ENCODE data around the gene TXNDC12. TPM values are rescaled to one million over a fixed set of nuclear protein-coding genes. Genes with fewer than 3 reads are reported as not detected.

The TXNDC12 gene
- total and polyA plus RNA-seq, 9 of the 15 experiments (the other 6 are each of a cell fraction or from before 2014, with no cell fraction given), result 17.0 to 60.8 (median 37.8) TPM

- ChIA-PET CTCF (ENCODE audit: low intra/inter-chr PET ratio) (no interaction called here), POLR2A (no interaction called here)
- in situ Hi-C loops (cut with MboI), result no loop called here
- Histone ChIP-seq H3K9me1 (ENCODE audit: control insufficient read depth, insufficient read depth, low read length) (no peaks in the 10 kb centered on the region), H3K36me3 (ENCODE audit: control insufficient read depth, insufficient read depth, low read length) (no peaks in the 10 kb centered on the region), H4K20me1 (replicated peaks; ENCODE audit: control insufficient read depth, insufficient read depth, low read length) (no peaks in the 10 kb centered on the region), H3K79me2 (ENCODE audit: control insufficient read depth, insufficient read depth, low read length) (no peaks in the 10 kb centered on the region), H3K27ac (ENCODE audit: extremely low read depth, low read depth, low read length) (no peak overlapping the region), H3K4me2 (ENCODE audit: insufficient read depth, low read length) (no peak overlapping the region), H2AFZ (ENCODE audit: low read depth, low read length) (no peak overlapping the region), H3K27me3 (ENCODE audit: control insufficient read depth in 2 of 2, insufficient read depth in 2 of 2, low read length in 2 of 2) (no peaks in the 10 kb centered on the region), H3K4me1 (replicated peaks in 1 of 2; ENCODE audit: control insufficient read depth in 2 of 2, insufficient read depth in 2 of 2, low read length in 2 of 2) (peaks cover 0 to 8% of the 10 kb centered on the region in 2 experiments; a peak in 4 of 5 replicates), H3K9me3 (replicated peaks; ENCODE audit: control insufficient read depth, insufficient read depth, low read depth, low read length) (no peaks in the 10 kb centered on the region), H3K4me3 (no peak overlapping the region), H3K9ac (ENCODE audit: insufficient read depth in 1 of 2, low read depth in 2 of 2, low read length in 2 of 2) (no peak overlapping the region)
- intact Hi-C loops (cut with micrococcal nuclease), result no loop called here
- BruUV-seq (replicated peaks), result no TSS peak
- TF ChIP-seq ZNF174 (CRISPR knock-in tag; IDR thresholded peaks at IDR 0.05) (no peak), RFX1 (IDR thresholded peaks at IDR 0.05) (peak; percentile 54; the same call in 1 of the 2 replicates)
- DNase-seq (ENCODE audit: extremely low read depth in 1 of 4, low spot score in 3 of 4) (no peak), FAIRE-seq (no peak), ATAC-seq (no peak)
- 77% methylated on average over 1 of the region's 1 CpG for WGBS (ENCODE audit: insufficient coverage, low coverage, missing lambda C conversion rate)
Observed at GRCh38 chr1:51981555-51981954, 73.4 kb downstream of the TXNDC12 start.

DNA sequence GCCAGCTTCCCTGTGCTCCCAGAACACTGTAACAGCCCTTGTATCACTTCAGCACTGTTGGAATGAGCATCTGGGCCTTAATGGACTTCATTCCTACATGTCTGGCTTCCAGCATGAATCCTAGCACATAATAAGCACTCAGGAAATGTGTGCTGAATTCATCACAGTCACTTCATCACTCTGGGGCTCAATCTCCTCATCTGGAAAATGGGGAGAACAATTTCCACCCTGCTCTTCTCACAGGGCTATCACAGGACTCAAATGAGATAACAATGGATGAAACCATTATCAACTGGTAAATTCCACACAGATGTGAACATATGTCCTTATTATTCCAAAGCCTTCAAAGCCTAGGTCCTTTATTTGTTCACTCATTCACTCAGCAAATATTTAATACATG lies 76.9 kb downstream of the TXNDC12 start:
- no peaks in the 10 kb centered on the region for H3K9me1 ChIP-seq (ENCODE audit: control insufficient read depth, insufficient read depth, low read length)
- CTCF ChIA-PET (ENCODE audit: low intra/inter-chr PET ratio), result no interaction called here
- no peak for ATAC-seq
- POLR2A ChIA-PET, result interaction anchor here (0.5 to 1.2 kb wide), 4 partner anchors 9 to 99 kb away, joined by 3 to 6 read pairs (median 3); no protein-coding TSS in a partner anchor
- no peak overlapping the region for H2AFZ ChIP-seq (ENCODE audit: low read depth, low read length)
- H3K27ac ChIP-seq (ENCODE audit: extremely low read depth, low read depth, low read length), result no peak overlapping the region
- BruUV-seq (replicated peaks), result no TSS peak
- H3K36me3 ChIP-seq (ENCODE audit: control insufficient read depth, insufficient read depth, low read length), result no peaks in the 10 kb centered on the region
- in situ Hi-C loops (cut with MboI), result no loop called here
- H3K27me3 ChIP-seq (ENCODE audit: control insufficient read depth in 2 of 2, insufficient read depth in 2 of 2, low read length in 2 of 2), result no peaks in the 10 kb centered on the region
- no peaks in the 10 kb centered on the region for H3K79me2 ChIP-seq (ENCODE audit: control insufficient read depth, insufficient read depth, low read length)
- no peaks in the 10 kb centered on the region for H4K20me1 ChIP-seq (replicated peaks; ENCODE audit: control insufficient read depth, insufficient read depth, low read length)
- no peak for DNase-seq (ENCODE audit: extremely low read depth in 1 of 4, low spot score in 3 of 4)
- TF ChIP-seq BCOR (IDR thresholded peaks at IDR 0.05), result peak; percentile 81
- 0 out of 2 replicates have a peak, but pooled peaks have one; percentile 35 for TF ChIP-seq ZNF24 (IDR thresholded peaks at IDR 0.05)
- peak; percentile 59 for TF ChIP-seq PRDM10 (IDR thresholded peaks at IDR 0.05; ENCODE audit: partially characterized antibody)
- TF ChIP-seq ZNF561 (CRISPR knock-in tag; conservative IDR thresholded peaks at IDR 0.05), result no peak
- no peak for TF ChIP-seq MTA2 (IDR thresholded peaks at IDR 0.05; ENCODE audit: low read depth)
- peak; percentile 79 for TF ChIP-seq RBM25 (IDR thresholded peaks at IDR 0.05; ENCODE audit: low read depth, low read length, severe bottlenecking)
- H3K9me3 ChIP-seq (replicated peaks; ENCODE audit: control insufficient read depth, insufficient read depth, low read depth, low read length), result no peaks in the 10 kb centered on the region
- peaks cover 0 to 8% of the 10 kb centered on the region in 2 experiments; a peak in 4 of 5 replicates for H3K4me1 ChIP-seq (replicated peaks in 1 of 2; ENCODE audit: control insufficient read depth in 2 of 2, insufficient read depth in 2 of 2, low read length in 2 of 2)
- no peak overlapping the region for H3K4me3 ChIP-seq
- no peak for FAIRE-seq
- H3K4me2 ChIP-seq (ENCODE audit: insufficient read depth, low read length), result no peak overlapping the region
- intact Hi-C loops (cut with micrococcal nuclease), result no loop called here
- no peak overlapping the region for H3K9ac ChIP-seq (ENCODE audit: insufficient read depth in 1 of 2, low read depth in 2 of 2, low read length in 2 of 2)
